LNCaP clone FGC (cell line): ENCODE measurements around the gene HS3ST4.

Experiments used
- DNase-seq: peaks from one replicate; pipeline ENCODE4 v3.0.0-alpha.2; 2011; ENCODE audit warnings: low read depth
- H3K4me3 ChIP-seq: 2 replicates; pipeline ENCODE4 v1.5.1; 2011; ENCODE audit warnings: mild to moderate bottlenecking, low read depth, low read length, control low read depth
- CTCF ChIP-seq: IDR thresholded peaks from 2 replicates; pipeline ENCODE4 v1.5.1; 2012; ENCODE audit warnings: mild to moderate bottlenecking; ENCODE audit not compliant: control insufficient read depth, insufficient read depth; ENCODE audit errors: extremely low read depth

The HS3ST4 gene

DNA sequence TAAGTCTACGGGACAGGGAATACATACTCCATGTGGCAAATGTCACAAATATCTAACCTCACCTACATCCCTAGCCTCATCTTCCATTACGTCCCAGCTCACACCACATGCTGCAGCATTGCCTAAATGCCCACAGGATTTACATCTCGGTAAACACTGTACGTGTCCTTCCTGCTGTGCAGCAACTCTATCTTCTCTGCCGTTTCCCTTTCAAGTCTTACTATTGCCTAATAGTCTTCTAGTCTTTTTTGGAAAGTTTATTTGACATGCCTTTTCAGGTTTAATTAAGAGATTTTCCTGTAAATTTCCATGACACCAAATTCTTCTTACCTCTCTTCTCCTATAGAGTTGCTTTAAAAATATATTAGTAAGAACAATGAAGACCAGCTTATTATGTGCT lies 120.5 kb downstream of the HS3ST4 start:
- TF ChIP-seq CTCF: no peak
- no peak for DNase-seq
- no peak overlapping the region for H3K4me3 ChIP-seq

DNA sequence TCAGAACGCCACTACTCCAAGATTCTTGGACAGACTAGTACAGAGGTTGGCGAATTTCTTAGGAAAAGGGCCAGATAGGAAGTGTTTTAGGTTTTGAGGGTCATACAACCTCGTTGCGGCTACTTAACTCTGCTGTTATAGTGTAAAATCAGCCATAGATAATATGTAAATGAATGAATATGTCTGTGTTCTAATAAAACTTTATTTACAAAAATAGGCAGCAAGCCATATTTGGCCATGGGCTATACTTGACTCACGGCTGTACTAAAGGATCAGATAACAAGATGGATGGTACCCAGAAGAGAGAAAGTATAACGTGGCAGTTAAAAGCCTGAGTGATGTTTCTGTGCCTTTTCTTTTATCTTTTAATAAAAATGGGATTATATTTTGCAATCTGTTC lies 125.5 kb downstream of the HS3ST4 start:
- DNase-seq: no peak
- H3K4me3 ChIP-seq: no peak overlapping the region
- no peak for TF ChIP-seq CTCF

- no peak for TF ChIP-seq CTCF
- no peak for DNase-seq
- H3K4me3 ChIP-seq: no peak overlapping the region
These were observed 126.1 kb downstream of the HS3ST4 start for GRCh38 chr16:25817876-25818275.

DNA sequence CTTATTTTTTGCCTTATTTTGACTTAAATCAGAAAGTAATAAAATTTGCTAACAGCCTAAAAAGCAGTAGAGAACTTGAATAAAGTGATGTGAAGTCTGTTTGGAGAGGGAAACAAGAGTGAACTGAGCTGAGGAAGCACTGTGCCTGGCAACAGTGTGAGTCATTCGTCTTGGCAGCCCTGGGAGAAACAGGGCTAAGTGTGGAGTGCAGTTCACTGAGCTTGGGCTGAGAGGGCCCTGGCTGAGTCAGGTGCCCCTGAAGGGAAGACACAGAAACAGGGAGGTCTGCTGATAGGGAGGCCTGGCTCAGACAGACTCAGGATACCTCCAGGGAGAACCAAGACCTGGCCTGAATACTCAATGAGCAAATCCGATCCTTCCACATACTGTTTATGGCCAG lies 132.1 kb downstream of the HS3ST4 start:
- DNase-seq: no peak
- H3K4me3 ChIP-seq: no peak overlapping the region
- TF ChIP-seq CTCF: no peak

GRCh38 chr16:25827709-25828108 lies 135.9 kb downstream of the HS3ST4 start:
- no peak for TF ChIP-seq CTCF
- no peak overlapping the region for H3K4me3 ChIP-seq
- DNase-seq: no peak

DNA sequence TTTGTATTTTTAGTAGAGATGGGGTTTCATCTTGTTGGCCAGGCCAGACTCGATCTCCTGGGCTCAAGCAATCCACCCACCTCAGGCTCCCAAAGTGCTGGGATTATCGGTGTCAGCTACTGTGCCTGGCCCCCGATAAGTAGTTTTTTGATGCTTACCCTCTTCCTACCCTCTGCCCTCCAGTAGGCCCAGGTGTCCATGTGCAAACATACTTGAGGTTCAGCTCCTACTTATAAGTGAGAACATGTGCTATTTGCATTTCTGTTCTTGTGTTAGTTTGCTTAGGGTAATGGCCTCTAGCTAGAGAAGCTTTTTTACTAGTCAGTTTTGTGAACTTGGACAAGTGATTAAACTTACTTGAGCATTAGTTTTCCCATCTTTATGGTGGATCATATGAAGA lies 136.8 kb downstream of the HS3ST4 start:
- TF ChIP-seq CTCF: no peak
- DNase-seq: no peak
- no peak overlapping the region for H3K4me3 ChIP-seq

DNA sequence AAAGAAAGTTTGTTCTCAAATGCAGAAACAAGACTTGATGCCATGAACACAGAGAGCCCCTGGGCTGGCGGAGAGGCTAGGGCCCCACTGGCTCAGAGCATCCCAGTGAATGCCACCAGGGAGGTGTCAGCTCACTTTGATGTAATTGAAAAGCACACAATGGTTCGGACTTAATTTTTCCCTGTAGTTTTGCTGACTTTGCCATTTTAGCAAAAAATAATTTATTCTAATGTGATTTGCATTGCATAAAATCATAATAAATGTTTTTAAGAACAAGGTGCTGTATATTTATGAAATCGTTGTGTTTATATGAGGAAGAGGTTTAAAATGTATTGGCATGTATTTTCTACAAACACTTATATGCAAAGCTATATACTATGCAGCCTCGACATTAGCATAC lies 140.5 kb downstream of the HS3ST4 start:
- TF ChIP-seq CTCF: no peak
- no peak overlapping the region for H3K4me3 ChIP-seq
- no peak for DNase-seq
